Stimulated activated CD4-positive, alpha-beta T cell treated with anti-CD3 and anti-CD28 coated beads, TNF-alpha, amount 100 ng/mL, for 1 hour (primary cell): Measurements from ENCODE around the gene RACK1.

Experiments
- DNase-seq, 3 donors: peaks; one replicate each; pipeline ENCODE4 v3.0.0-alpha.2; 2020; ENCODE audit warnings: low read depth in 3 of 3, low spot score in 1 of 3

RACK1 gene

GRCh38 chr5:181198905-181199519 lies 44.7 kb downstream of the RACK1 start:
- no peak for DNase-seq

- DNase-seq: no peak
Measured at GRCh38 chr5:181198106-181198685, 45.5 kb downstream of the RACK1 start.

- DNase-seq: no peak
Measured at GRCh38 chr5:181197326-181197951, 46.3 kb downstream of the RACK1 start.

GRCh38 chr5:181195249-181195761 lies 48.4 kb downstream of the RACK1 start:
- DNase-seq: no peak

GRCh38 chr5:181194489-181195248 lies 49.0 kb downstream of the RACK1 start:
- DNase-seq: no peak

DNA sequence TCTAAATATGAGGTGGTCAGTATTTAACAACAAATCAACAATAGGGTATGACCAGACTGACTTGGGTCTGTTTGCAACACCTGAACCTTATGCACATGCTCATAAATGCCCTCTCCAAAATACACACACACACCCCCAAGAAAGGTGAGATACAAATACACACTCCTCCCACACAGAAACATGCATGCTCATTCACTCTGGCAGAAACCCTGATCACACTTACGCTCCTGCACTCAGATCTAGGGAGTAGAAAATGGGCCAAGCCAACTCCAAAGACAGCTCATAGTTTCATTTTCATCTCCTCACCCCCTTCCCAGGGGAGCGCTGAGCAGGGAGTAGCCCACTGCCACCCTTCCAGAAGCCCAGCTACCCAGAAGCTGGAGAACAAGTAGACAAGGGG lies 50.0 kb downstream of the RACK1 start:
- no peak for DNase-seq

GRCh38 chr5:181192337-181193046 lies 51.2 kb downstream of the RACK1 start:
- DNase-seq: no peak

GRCh38 chr5:181191526-181192336 lies 52.0 kb downstream of the RACK1 start:
- DNase-seq: peak; percentile 84 to 98 (median 96)

DNA sequence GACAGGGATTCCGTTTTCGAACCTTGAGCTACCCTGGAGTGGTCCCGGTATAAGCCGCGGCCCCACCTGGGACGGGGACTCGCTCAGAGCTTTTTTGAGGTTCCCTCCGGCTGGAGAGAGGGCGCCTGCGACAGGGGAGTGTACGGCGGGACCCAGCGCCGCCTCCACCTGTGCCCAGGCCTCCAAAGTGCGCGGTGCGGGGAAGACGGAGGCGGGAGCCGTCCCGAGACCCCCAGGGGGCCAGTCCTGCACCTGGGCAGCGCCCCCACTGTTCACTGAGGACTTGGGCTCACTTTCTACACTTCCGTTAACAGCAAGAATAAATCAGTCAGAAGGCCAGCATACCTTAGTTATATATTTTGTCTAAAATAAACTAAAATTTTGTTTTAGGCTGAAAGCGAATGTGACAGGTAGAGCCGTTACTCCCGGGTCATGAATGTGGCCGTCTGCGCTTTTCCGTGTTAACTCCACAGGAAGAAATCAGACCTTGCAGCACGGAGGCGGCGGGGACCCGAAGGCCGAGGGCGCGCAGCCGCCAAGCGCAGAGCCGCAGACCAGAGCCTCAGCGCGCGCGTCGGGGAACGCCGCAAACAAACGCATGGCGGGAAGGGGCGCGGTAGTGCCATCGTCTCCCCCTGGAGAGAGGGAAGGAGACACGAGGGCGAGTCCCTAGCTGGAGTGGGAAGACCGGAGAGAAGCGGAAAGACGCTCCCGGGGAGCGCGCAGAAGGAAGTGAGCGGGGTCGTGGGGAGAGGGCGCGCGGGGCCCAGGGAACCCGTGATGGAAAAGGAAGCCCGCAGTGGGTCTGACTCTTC lies 52.8 kb downstream of the RACK1 start:
- DNase-seq: peak in 1 of 3 donors; percentile 38

- peak in 1 of 3 donors; percentile 42 for DNase-seq
Measured at GRCh38 chr5:181189962-181190710, 53.6 kb downstream of the RACK1 start.

DNA sequence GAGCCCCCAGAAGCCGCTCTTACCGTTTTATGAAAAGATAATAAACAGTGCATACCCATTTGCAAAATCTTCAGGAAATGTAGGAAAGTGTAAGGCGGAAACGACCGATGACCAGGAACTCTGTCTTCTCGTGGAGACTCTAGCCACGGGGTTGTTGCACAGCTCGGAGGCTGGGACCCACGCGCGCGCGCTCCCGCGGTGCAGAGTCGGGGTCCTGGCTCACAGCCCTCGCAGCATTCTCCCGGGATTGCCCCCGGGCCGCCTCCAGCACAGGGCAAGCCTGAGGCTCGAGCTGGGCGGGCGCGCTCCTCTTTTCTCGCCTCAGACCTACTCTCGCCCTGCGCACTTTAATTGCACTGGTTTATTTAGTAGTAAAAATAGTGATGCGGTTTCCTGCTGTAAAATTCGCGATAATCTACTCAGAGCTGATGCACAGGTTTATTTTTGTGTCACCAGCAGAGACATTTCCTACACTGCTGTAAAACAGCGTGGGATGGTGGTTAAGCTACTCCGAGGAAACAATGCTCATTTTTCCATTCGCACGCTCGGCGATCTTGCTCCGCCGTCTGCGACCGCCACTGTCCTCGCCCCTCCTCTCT lies 54.2 kb downstream of the RACK1 start:
- peak in 2 of 3 donors; percentile 18 to 24 for DNase-seq

DNA sequence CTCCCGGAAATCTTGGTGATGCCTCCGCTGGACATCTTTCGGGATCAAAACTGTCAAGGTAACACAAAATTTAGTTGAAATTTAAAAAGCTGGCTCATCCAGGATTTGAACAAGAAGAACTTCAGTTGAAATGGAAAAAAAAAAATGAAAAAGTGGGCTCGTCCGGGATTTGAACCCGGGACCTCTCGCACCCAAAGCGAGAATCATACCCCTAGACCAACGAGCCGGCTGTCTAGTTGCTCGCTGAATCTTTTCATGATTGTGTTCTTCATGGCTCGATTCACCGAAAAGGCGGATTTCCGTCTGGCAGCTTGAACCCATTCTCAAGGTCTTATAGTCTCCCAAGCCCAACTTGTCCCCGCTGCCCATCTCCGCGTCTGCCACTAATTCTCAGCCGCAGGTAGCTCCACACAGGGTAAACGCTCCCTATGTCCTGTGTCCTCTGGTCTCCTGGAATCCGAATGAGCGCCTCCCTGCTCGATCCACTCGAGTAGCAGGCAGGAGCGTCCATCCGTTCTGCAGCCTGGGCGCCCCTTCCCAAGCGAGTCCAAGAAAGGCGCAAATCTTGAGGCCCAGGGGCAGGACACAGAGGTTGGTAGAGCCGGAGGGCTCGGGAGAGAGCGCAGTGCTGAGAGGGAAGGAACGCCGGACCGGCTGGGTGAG lies 54.9 kb downstream of the RACK1 start:
- peak in 2 of 3 donors; percentile 55 to 80 for DNase-seq

DNA sequence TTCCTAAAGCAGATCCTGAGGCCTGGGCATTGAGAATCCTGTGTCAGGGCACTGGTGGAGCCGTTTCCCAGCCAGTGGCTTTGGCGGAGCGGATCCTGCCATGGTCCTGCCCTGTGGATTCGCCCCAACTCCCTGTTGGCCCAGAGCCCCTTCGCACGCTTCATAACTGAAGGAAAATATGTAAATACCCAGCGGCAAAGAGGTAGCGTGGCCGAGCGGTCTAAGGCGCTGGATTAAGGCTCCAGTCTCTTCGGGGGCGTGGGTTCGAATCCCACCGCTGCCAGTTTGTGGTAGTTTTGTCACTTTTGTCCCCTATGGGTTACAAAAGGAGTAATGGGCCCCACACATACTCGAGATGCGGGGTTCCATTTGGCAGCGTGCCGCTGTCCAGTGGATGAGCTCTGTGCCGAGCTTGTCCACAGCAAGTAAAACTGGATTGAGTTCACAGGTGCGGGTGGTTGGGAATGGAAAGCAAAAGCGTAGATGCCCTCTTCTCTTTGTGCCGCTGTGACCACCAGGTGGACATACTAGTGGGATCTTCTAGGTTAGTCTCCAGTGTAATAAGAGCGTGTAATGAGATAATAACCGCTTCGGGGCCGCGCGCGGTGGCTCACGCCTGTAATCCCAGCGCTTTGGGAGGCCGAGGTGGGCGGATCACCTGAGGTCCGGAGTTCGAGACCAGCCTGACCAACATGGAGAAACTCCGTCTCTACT lies 56.0 kb downstream of the RACK1 start:
- DNase-seq: peak in 1 of 3 donors; percentile 48

DNA sequence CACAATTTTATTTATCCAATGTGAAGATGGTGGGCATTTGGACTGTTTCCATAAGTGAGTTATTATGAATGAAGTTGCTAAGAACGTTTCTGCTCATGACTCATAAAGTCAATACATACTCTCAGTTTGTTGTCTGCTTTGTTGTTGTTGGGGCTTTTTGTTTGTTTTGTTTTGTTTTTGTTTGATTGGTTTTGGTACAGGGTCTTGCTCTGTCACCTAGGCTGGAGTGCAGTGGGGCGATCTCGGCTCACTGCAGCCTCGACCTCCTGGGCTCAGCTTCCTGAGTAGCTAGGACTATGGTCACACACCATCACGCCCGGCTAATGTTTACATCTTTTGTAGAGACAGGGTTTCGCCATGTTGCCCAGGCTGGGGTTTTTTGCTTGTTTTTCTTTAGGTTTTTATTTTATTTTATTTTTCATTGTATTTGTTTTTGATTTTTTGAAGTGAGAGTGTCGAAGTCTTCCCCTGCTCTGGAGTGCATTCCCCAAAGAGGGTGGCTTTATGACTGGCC lies 56.7 kb downstream of the RACK1 start:
- no peak for DNase-seq
